GM18505 (cell line): ENCODE measurements around the gene NUTM2A.
"Not testable (repeated sequence)": the region's sequence is repeated elsewhere in the genome, so short reads cannot be mapped to it uniquely, and the experiment has no call there.

Experiments used
- ATAC-seq: cut with Tn5 transposase; IDR thresholded peaks from one replicate; pipeline ENCODE4 v1.9.1; 2021; ENCODE audit not compliant: unreplicated experiment

Gene NUTM2A, protein sequence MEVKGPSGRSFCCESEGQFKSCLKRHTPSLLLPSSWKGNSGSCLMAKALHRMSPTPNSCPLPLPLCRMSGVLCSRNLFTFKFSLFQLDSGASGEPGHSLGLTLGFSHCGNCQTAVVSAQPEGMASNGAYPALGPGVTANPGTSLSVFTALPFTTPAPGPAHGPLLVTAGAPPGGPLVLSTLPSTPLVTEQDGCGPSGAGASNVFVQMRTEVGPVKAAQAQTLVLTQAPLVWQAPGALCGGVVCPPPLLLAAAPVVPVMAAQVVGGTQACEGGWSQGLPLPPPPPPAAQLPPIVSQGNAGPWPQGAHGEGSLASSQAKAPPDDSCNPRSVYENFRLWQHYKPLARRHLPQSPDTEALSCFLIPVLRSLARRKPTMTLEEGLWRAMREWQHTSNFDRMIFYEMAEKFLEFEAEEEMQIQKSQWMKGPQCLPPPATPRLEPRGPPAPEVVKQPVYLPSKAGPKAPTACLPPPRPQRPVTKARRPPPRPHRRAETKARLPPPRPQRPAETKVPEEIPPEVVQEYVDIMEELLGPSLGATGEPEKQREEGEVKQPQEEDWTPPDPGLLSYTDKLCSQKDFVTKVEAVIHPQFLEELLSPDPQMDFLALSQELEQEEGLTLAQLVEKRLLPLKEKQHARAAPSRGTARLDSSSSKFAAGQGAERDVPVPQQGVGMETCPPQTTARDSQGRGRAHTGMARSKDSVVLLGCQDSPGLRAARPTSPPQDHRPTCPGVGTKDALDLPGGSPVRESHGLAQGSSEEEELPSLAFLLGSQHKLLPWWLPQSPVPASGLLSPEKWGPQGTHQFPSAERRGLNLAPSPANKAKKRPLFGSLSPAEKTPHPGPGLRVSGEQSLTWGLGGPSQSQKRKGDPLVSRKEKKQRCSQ

DNA sequence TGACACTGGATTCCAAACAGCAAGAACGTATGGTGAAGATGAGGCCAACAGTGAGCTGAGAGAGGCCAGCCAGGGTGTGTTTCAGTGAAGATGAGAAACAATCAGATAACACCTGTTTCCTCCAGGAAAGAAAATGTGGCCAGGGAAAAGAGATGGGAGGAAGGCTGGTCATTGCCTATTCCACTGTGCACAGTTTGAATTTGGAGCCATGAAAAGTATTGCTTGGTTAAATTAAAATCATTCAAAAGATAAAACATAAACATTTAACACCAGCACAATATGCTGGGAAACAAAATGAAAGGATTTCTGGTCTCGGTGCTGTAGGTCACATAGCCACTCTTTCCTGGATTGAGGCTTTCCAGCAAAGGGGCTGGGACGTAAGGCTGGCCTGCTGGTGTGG lies at the start of gene NUTM2A:
Gene NUTM2A, plus strand, starts transcription at position 301 of the 400 bp plus-strand sequence. CDS start 383 bp downstream, outside the sequence.
- ATAC-seq, result not testable (repeated sequence)

DNA sequence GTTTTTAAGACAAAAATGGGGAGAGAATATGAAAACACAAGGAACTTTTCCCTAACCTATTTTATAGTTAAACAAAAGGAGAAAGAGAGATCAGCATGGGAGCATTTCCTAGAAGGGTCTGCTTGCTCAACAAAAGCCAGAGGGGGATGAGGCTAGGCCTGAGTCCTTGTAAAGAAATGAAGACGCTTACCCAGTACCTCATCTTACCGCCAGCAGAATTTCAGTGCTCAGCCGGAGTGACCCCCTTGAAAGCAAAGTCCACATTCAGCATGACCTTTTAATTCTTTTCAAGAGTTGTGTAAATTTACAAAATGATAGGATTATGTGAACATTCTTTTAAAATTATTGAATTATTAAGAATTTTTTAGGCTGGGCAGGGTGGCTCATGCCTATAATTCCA lies 47.7 kb upstream of the NUTM2A start:
- not testable (repeated sequence) for ATAC-seq

DNA sequence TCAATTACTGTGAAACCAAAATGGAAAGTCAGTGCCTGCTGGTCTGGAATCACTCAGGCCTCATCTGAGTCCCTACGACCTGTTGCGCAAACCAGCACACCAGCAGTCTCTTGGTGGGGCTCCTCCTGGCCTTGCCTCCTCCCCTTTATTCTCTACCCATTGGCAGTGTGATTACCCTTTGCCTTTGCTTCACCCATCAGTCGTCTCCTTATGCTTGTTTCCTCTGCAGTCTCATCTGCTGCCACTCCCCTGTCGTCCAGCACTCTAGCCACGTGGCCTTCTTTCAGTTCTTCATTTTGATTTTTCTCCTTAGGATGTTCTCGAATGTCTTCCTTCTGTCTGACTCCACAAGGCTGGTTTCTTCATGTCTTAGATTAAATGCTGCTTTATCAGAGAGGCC lies 40.8 kb upstream of the NUTM2A start:
- not testable (repeated sequence) for ATAC-seq

DNA sequence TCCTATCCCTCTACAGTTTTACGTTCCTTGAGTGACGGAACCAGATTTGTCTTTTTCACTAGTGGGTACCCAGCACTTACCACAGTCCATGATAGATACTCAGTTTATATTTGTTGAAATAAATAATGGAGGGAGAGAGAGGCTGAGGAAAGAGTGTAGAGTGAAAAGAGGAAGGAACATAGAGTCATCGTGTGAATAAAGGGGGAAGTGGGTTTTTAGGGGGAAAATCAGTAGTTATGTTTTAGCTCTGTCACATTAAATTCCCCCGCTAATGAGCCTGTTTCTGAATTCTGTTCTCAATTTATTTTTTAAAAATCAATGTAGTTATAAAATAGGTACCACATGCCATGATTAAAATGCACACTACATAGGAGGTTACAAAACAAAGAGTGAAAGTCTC lies 39.2 kb upstream of the NUTM2A start:
- not testable (repeated sequence) for ATAC-seq

DNA sequence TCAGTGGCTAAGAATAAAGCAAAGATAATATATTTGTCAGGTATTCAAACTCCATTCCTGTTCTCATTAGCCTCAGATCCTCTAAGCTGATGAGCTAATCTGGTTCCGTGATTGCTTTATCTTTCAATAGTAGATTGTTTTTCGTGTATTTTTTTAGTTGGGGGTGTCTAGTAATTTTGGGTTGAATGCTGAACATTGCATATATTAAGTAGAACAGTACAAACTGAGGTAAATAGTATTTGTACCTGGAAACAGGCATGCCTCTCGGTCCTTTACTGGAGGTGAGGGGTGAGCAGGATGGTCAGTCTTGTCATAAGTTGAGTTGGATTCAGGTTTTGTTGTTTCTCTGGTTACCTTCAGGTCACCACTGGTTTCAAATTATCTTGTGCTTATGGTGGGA lies 37.7 kb upstream of the NUTM2A start:
- not testable (repeated sequence) for ATAC-seq

DNA sequence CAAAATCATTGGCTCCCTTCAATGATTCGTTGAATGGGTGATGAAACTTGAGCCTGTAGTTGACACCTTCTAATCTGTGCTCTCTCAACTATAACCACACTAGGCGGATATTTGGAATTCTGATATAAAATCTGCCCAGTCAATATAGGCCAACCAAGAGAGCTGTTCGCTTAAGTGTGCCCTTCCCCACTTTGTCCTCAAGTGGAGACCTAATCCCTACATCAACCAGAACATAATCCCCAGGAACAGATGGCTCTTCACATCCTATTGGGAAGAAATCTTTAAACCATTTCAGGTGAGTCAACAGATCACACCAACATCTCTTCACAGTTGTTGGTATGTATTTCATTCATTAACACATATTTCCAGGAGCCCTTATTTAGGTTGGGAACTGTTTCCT lies 33.4 kb upstream of the NUTM2A start:
- not testable (repeated sequence) for ATAC-seq

DNA sequence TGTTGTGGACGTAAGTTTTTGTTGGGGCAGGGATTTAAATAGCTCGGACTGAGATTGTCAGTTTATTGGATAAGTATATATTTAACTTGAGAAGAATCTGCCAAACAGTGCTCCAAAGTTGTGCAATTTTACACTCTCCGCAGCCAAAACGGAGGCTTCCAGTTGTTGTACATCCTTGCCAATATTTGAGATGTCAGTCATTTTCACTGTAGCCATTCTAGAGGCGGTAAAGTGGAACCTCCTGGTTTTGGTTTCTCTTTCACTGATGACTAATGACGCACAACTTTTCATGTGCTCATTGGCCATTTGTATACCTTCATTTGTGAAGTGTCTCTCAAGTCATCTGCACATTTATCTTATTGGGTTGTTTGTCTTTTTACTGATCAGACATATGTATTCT lies 24.3 kb upstream of the NUTM2A start:
- not testable (repeated sequence) for ATAC-seq

DNA sequence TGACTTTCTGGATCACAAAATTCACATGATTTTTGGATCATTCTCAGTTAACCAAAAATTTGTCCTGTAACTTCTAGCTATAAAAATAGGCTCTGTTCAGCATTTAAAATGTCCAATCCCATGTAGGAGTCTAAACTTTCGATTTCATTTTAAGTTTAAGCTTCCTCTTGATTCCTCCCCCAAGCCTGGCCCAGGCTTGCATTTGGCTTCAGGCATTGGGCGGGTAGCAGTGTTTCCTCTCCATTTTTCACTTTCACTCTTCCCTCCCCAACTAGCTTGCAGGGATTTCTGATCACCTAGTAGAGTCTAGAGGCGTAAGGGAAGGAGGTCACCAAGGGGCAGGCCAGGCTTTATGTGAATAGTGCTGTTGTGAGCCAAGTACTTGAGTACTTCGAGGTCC lies 20.4 kb upstream of the NUTM2A start:
- ATAC-seq, result not testable (repeated sequence)

DNA sequence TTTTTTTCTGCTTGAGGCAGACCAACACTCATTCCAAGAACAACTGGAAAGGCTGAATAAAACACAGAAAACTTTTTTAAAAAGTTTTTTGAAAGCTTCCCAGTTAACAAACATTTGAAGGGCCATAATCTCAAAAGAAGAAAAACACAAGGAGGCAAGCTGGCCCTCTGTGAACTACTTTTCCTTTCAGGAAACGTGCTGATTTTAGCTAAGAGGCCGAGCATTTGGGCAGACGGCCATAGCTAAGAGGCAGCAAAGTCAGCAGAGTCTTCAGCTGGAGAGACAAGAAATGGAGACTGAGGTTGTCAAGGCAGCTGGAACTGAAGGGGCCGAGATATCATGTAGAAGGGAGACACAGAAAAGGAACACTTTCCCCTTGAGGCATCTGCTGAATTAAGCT lies 18.3 kb upstream of the NUTM2A start:
- not testable (repeated sequence) for ATAC-seq

DNA sequence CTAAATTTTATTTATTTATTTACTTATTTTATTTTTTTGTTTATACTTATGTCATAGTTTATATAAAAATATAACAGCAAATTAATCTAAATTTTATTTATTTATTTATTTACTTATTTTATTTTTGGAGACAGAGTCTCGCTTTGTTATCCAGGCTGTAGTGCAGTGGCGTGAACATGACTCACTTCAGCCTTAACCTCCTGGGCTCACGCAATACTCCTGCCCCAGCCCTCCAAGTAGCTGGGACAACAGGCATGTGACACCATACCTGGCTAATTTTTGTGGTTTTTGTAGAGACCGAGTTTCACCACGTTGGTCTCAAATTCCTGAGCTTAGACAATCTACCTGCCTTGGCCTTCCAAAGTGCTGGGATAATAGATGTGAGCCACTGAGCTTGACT lies 14.9 kb upstream of the NUTM2A start:
- ATAC-seq, result not testable (repeated sequence)

DNA sequence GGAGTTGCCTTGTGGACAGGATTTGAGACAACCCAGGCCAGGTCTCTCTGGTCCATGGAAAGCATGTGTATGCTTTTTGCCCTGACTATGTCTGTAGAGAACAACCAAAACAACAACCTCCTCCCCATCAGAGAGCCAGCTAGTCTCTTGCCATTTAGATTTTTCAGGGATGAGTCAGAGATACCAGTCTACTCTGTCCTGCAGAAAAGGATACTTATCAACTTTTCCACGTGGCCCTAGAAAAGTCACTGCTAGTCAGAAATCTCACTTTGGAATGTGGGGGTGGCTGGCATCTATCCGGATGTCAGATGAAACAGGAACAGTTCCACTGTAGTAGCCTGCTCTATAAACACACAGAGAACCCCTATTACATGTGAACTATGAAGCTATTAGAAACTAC lies 13.4 kb upstream of the NUTM2A start:
- ATAC-seq, result not testable (repeated sequence)

DNA sequence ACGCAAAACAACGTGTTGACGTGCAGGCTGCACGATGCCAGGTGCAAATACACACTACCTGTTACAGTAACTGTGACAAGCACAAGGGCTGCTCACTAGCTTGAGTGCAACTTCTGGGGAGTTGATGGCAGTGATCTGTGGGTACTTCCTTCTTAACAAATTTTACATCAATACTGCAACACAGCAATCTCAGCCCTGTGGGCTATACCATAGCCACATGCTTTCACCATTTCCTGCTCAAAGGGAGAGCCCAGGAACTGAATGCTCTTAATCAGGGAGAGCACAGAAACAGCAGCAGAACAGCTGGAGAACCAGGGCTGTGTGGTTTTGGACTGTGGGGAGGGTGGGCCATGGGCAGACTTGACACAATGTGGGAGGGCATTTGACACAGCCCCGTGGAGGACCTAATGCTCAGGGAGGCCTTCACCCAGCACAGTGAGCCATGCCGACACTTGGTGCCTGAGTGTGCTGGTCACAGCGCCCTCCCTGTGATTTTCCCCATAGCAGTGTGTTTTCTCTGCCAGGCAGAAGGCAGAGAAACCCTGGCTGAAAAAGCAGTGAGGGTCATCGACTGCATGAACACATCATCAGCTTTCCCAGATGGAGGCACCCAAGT lies 12.0 kb upstream of the NUTM2A start:
- not testable (repeated sequence) for ATAC-seq

DNA sequence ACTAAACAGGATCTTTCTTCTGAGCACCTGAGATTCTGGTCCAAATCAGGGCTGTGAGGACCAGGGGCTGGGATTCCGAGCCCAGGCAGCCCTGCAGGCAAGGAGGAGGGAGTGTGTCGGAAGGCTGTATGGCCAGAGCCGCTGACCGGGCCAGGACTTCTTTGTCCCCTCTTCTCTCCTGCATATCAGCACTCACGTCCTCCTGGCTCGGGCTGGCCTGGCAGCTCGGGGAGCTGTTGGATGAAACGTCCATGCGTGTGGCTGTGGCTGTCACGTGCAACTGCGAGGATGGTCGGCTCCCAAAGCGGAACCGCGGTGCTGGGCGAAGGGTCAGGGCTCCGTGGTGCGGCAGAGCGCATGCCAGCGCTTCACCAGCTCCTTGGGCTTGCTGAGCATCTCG lies 11.4 kb upstream of the NUTM2A start:
- not testable (repeated sequence) for ATAC-seq

DNA sequence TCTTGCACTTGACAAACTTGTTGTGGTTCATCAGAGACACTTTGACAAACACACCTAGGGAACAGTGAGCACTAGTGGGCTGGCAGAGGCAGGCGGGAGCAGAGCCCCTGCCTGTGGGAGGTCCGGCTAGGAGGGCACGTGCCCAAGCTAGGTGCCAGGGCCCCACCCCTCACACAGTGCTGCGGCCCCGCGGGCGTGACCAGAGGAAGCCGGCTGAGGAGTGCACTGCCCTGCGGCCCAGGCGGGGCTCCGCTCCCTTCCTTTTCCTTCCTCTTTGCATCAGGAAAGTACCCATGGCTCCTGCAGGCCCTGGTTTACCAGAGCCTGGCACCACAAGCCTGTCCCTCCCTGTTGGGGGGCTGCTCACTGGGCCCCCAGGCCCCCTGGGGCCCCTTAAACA lies 9.1 kb upstream of the NUTM2A start:
- not testable (repeated sequence) for ATAC-seq

DNA sequence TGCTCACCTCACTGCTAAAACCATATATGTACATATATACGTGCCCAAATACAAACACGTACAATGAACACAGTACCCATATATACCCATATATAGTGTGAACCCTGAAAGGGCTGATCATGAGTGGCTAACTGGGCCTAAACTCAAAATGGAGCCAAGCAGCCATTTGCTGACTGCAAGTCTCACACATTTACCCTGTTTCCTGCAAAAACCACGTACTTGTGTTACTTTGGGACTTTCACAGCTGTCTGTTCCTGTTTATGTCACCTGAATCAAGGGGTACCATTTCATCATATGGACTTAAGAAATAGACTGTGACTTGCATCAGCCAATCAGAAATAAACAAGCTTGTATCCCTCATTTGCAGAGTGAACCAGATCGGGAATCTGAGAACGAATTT lies 5.9 kb upstream of the NUTM2A start:
- ATAC-seq, result not testable (repeated sequence)

DNA sequence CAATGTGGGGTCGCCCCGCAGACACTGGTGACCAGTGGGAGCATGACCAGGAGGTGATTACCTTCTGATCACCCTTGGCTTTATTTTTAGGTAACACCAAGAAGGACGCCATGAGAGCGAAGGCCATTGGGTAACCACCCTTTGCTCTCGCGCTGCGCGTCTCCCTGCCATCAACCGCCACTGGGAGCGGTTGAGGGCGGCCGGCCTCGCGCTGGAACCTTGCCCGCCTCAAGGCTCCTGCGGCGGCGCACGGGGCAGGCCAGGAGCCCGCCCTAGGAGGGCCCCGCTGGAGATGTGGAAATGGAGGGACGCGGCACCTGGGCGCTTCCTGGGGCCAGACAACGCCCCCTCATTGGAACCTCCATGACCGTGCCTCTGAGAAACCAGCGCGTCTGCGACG lies 2.5 kb upstream of the NUTM2A start:
- ATAC-seq, result not testable (repeated sequence)

DNA sequence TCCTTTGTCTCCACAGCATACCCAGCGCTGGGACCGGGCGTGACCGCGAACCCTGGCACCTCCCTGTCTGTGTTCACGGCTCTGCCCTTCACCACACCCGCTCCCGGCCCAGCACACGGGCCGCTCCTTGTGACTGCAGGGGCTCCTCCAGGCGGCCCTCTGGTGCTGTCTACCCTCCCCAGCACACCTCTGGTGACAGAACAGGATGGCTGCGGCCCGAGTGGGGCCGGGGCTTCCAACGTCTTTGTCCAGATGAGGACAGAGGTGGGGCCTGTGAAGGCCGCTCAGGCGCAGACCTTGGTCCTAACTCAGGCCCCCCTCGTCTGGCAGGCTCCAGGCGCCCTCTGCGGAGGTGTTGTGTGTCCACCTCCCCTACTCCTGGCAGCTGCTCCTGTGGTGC lies 3.0 kb downstream of the NUTM2A start:
- not testable (repeated sequence) for ATAC-seq

DNA sequence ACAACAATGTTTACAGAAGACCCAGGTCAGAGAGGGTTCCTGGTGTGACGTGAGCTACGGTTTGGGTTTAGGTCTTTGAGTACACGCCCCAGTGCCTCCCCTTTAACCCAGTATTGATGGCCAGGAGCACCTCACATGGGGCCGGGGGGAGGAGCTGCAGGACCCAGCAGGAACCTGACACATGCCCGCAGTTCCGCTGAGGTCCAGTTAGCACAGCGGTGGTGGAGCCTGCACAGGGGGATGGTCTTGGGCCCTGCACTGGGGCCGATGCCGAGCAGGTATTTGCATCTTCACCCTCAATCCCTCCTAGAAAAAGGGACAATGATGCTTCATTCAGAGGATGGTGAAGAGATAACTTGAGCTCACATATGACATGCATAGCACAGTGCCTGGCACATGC lies 4.0 kb downstream of the NUTM2A start:
- not testable (repeated sequence) for ATAC-seq

DNA sequence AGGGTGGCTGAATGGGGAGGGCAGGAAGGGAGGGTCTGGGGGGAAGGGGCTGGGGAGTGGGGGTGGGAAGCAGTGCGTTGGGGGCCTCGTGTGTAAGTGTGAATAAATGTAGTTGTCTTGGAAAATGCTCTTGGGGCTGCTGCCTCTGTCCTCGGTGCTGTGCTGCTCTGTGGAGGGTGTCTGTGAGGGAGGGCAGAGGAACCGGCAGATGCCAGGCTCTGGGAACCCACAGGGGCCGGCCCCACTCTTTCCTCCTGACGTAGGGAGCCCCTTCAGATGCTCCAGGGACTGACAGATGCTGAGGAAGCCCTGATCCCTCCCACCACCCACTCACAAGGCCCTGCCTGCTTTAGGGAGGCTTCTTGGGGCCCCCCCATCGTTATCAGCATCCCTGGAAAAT lies 9.6 kb downstream of the NUTM2A start:
- ATAC-seq, result not testable (repeated sequence)

DNA sequence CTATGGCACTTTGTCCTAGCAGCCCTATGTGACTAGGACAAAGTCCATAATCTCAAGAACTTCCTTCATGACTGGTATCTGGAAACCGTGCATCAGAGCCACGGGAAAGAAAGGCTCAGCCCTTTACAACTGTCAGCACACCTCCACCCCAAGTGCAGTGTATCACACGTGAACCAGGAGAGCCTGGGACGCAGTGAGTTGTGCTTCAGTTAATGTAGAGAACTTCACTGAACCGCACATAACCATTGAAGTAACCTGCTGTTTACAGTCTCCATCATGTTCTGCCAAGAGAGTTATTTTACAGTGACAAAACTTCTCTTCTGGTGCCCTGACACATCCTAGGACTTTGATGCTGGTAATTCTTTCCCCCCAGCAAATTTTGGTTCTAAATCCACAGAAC lies 12.0 kb downstream of the NUTM2A start:
- not testable (repeated sequence) for ATAC-seq

DNA sequence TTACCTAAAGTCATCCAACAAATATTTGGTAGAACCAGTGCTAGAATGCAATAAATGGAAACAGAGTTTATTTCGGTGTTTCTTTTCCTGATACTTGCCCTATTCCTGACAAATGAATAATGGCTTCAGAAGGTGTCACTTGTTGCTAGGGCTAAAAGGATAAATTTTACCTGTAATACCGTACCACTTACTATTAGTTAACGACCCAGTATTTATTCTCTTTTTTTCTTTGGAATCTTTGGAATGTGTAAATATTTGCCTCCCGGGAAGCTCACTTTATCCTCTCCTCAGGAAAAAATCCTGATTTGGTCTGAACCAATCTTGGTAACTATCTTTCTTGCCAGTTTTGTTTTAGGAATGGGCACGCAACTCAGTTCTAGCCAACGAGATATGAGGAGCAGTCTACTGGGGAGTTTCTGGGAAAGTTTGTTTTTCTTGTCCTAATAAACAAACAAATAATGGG lies 14.1 kb downstream of the NUTM2A start:
- ATAC-seq, result not testable (repeated sequence)
